Measurements from ENCODE around the gene PIK3CD.

DNA sequence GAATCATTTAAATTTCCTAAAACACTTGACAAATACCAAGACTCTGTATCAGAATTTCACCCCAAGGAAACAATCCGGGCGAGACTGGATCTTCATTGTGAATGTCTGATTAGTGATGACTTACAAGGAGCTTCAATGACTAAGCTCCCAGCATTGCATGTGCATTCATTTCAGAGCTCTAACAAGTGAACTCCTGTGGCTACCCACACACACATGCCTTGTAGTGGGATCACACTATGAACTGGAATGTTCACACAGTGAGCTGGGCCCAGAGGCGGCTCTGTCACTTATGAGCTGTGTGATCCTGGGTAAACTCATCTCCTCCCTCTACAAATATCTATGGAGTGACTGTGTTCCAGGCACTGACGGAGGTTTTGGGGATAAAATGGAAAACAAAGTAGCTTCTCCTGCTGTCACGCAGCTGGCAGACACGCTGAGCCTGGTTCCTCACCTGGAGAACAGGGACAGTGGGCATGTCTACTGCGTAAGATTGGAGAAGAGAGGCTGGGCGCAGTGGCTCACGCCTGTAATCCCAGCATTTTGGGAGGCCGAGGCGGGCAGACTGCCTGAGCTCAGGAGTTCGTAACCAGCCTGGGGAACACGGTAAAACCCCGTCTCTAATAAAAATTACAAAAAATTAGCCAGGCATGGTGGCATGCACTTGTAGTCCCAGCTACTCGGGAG lies 115.4 kb downstream of the PIK3CD start:
- TF ChIP-seq, protein P1, sequence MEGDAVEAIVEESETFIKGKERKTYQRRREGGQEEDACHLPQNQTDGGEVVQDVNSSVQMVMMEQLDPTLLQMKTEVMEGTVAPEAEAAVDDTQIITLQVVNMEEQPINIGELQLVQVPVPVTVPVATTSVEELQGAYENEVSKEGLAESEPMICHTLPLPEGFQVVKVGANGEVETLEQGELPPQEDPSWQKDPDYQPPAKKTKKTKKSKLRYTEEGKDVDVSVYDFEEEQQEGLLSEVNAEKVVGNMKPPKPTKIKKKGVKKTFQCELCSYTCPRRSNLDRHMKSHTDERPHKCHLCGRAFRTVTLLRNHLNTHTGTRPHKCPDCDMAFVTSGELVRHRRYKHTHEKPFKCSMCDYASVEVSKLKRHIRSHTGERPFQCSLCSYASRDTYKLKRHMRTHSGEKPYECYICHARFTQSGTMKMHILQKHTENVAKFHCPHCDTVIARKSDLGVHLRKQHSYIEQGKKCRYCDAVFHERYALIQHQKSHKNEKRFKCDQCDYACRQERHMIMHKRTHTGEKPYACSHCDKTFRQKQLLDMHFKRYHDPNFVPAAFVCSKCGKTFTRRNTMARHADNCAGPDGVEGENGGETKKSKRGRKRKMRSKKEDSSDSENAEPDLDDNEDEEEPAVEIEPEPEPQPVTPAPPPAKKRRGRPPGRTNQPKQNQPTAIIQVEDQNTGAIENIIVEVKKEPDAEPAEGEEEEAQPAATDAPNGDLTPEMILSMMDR (conservative IDR thresholded peaks at IDR 0.05 in 1 of 2, IDR thresholded peaks at IDR 0.05 in 1 of 2; ENCODE audit: extremely low read depth in 1 of 2, insufficient read depth in 1 of 2, low read depth in 1 of 2, low read length in 2 of 2), result no peak
- TF ChIP-seq EZH2 (IDR thresholded peaks at IDR 0.05; ENCODE audit: borderline replicate concordance, low read length), result no peak
